ENCODE data around the gene MBTD1.
"Not testable (repeated sequence)": the region's sequence is repeated elsewhere in the genome, so short reads cannot be mapped to it uniquely, and the experiment has no call there.

The MBTD1 gene

GRCh38 chr17:51189628-51190027 is 70.2 kb downstream of the MBTD1 start:
- DNase-seq: no peak

- no peak for DNase-seq
These were observed 70.7 kb downstream of the MBTD1 start for GRCh38 chr17:51189162-51189561.

- DNase-seq: no peak
These were observed 71.5 kb downstream of the MBTD1 start for GRCh38 chr17:51188271-51188833.

GRCh38 chr17:51185763-51186332 is 74.0 kb downstream of the MBTD1 start:
- peak in 1 of 56 donors; percentile 13 for DNase-seq

DNA sequence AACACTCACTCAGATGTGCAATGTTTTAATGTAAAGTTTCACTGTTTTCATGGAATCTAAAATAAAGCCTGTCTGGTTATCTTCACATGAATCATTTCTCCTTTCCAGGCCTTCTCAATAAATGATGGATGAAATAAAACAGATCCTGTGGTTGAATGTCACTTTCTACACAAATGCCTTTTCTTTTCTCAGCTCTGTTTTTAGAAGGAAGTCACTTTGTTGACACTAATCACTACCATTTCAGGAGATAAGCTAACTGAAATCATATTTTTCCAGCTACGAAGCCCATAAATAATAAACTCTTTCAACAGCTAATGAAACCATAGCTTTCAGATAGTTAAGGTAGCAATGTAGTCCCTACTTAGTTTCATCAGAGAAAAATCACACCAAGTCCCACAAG is 75.7 kb downstream of the MBTD1 start:
- no peak for DNase-seq

- DNase-seq: no peak
These were observed 79.4 kb downstream of the MBTD1 start for GRCh38 chr17:51180486-51180885.

DNA sequence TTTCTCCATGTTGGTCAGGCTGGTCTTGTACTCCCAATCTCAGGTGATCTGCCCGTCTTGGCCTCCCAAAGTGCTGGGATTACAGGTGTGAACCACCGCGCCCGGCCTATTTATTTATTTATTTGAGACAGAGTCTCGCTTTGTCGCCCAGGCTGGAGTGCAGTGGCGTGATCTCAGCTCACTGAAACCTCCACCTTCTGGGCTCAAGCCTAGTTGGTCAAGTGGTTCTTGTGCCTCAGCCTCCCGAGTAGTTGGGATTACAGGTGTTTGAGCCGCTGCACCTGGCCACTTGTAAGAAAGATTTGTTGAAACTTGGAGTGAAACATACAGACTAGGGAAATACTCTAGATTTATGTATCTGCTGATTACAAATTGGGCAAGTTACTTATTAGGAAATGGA is 87.8 kb downstream of the MBTD1 start:
- not testable (repeated sequence) for DNase-seq

DNA sequence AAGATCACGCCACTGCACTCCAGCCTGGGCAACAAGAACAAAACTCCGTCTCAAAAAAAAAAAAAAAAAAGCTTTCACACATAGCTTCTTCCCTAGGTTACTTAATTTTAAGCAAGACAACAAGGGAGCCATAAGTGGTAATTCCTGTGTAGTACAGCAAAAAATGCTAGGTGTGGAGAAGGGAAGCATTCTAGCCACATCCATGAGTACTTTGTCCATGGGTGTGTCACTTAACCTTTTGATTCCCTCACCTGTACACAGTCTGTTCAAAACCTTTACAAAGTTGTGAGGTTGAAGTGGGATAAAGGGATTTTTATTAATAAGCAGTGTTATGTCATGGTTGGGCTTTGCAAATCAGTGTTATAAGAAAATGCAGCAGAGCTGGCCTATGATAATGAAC is 89.1 kb downstream of the MBTD1 start:
- no peak for DNase-seq

DNA sequence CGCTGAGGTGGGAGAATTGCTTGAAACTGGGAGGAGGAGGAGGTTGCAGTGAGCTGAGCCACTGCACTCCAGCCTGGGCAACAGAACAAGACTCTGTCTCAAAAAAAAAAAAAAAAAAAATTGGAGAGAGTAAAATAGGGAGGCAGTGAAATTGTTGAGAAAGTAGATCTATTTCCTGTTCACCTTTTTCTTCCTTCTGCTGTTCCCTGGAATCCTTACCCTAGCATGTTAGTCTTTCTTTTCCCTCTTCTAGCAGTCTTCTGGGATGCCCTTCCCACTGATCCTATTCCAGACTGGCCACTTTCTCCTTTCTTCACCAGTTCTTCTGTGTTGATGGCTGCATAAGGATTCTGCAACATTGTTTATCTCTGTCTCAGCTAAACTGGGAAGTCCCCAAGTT is 90.5 kb downstream of the MBTD1 start:
- DNase-seq: no peak

DNA sequence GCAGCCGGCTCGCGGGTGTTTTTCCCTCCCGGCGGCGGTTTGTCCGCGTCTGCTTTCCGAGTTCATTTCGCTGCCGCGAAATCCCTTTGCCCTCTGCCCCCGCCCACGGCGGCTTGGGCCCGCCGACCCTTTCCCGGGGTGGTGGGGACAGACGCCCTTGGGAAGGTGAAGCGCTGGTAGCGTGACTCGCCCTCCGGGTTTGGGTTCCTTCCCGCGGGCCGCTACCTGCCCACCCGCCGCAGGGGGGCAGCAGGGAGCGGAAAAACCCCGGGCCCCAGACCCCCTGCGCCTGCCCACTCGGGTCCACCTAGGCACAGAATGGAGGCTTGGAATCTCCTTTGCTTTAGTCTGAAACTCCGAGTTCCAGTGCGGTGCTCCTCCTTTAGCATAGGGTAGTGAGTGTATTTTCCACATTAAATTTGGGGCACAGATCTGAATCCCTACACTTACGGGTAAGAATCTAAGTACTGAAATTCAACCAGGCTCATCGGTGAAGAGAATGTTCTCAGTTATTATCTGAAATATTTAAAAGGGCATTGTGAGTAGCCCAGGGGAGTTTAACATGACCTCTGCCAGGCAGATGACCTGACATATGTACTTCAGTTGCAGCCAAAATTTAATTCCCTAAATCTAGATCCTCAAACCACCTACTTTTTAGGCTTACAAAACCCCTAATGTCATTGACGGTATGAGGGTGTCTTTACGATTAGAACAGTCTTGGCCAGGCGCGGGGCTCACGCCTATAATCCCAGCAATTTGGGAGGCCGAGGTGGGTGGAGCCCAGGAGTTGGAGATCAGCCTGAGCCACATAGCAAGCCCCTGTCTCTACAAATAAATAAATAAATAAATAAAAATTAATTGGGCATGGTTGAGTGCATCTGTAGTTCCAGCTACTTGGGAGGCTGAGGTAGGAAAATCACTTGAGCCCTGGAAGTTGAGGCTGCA is 92.6 kb downstream of the MBTD1 start:
- DNase-seq: peak in 28 of 56 donors; percentile 1 to 64 (median 36)

DNA sequence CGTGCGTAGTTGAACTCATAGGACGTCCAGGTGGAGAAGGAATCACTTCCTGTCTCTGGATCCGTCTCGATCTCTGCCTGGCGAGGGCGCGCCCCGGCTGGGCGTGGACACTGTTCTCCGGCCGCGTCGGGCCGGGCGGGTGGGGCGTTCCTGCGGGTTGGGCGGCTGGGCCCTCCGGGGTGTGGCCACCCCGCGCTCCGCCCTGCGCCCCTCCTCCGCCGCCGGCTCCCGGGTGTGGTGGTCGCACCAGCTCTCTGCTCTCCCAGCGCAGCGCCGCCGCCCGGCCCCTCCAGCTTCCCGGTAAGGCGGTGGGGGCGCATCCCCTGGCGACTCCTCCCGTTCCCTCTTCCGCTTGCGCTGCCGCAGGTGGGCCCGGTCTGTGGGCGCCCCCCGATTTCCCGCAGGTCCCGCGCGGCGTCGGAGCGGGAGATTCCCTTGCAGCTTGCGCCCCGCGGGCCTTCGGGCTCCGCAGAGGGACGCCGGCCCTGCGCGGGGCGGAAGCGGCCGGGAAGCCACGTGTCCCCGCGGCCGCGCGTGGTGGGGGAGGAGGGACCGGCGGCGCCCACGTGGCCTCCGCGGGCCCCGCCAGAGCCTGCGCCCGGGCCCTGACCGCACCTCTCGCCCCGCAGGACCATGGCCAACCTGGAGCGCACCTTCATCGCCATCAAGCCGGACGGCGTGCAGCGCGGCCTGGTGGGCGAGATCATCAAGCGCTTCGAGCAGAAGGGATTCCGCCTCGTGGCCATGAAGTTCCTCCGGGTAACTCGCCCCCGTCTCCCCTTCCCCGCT is 93.5 kb downstream of the MBTD1 start, which contains the start of gene NME2:
Gene NME2 (plus strand): TSS at position 214 of the 789 bp plus-strand sequence. CDS start 420 bp downstream, at position 634.
- peak in 53 of 56 donors; percentile 8 to 82 (median 61) for DNase-seq

DNA sequence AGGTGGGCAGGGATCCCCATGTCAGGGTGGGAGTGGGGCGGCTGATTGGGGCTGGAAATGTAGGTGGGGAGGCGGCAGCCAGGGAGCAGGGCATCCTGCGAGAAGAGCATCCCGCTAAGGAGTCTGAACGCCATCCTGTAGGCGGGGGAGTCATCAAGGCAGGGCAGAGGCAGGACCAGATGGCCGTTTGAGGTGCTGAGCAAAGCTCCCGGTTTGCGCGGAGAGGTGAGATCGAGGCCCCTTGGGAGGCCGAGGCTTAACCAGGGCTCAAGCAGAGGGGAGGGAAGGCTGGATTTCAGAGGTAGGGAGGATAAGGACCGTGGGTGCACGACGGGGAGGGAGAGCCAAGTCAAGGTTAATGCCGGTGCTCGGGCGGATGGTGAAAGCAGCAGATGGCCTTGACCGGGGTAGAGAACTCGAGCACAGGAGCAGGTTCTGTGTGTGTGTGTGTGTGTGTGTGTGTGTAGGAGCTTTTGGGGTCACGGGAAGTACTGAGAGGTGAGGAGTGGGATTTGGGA is 94.1 kb downstream of the MBTD1 start:
- DNase-seq: peak in 6 of 56 donors; percentile 1 to 48 (median 30)

- peak in 2 of 56 donors; percentile 12 to 38 for DNase-seq
These were observed 94.8 kb downstream of the MBTD1 start for GRCh38 chr17:51164911-51165679.

- DNase-seq: no peak
These were observed 98.3 kb downstream of the MBTD1 start for GRCh38 chr17:51161541-51161940.

GRCh38 chr17:51159604-51160003 is 100.2 kb downstream of the MBTD1 start:
- no peak for DNase-seq

DNA sequence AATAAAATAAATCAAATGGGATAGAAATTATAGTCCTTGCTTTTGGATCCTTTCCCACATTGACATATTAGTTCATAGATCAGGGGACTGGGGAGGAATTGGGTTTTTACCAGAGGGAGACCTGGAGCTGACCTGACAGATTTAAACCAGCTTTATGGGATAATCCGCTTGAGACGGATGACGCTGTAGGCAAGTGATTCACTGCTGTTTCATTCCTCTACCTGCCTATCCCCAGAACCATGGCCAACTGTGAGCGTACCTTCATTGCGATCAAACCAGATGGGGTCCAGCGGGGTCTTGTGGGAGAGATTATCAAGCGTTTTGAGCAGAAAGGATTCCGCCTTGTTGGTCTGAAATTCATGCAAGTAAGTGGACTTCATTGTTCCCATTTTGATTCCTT is 104.4 kb downstream of the MBTD1 start:
- DNase-seq: no peak

- peak in 1 of 56 donors; percentile 19 for DNase-seq
These were observed 105.7 kb downstream of the MBTD1 start for GRCh38 chr17:51154176-51154575.

DNA sequence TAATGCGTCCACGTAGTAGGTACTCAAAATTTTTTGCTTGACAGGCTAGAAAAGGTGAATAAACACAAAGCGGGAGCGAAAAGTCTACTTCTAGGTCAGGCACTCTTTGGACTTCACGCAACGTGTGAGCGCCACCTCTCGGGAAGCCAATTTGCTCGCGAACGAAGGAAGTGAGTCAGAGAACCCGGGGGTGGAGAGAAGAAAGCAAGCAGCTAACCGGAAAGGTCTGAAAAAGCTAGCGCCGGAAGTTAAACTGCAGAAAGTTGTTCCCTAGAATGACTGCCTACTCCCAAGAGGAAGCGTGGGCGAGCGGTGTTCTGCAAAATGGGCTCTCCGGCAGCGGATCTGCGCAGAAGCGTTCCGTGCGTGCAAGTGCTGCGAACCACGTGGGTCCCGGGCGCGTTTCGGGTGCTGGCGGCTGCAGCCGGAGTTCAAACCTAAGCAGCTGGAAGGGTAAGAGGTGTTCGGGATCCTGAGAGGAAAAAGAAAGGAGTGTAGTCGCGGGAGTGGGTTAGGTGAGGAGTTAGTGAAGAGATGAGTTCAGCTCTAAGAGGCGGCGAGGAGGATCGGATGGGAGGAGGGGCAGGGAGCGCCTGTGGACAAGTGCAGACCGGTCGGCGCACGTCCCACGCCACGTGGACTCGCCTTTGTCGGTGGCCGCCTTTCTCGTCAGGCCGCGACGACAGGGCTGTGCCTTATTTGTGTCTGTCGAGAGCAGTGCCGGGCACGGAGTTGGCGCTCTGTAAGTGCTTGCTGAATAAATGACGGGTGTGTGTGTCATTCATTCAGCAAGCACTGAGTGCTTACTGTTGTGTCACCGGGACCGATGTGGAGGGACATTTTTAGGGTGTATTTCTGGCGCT is 106.4 kb downstream of the MBTD1 start, which contains the start of gene NME1:
Gene NME1 (plus strand): TSS at position 350 of the 863 bp plus-strand sequence. CDS start 2,096 bp downstream, outside the sequence.
- peak; percentile 88 to 99 (median 97) for DNase-seq

GRCh38 chr17:51152766-51153209 is 107.1 kb downstream of the MBTD1 start:
- peak in 5 of 56 donors; percentile 4 to 62 (median 42) for DNase-seq
